Glutamatergic neuron (in vitro differentiated cells): ENCODE measurements around the gene PLA1A. TPM values are rescaled to one million over a fixed set of nuclear protein-coding genes. Genes with fewer than 3 reads are reported as not detected.
"Not testable (repeated sequence)": the region's sequence is repeated elsewhere in the genome, so short reads cannot be mapped to it uniquely, and the experiment has no call there.

Experiments
- DNase-seq: peaks from one replicate; pipeline ENCODE4 v3.0.0; 2022
- H3K27ac Mint-ChIP-seq: one replicate; pipeline ENCODE4 v1.8.0; 2020; ENCODE audit warnings: mild to moderate bottlenecking, mixed read lengths, inconsistent platforms; ENCODE audit not compliant: unreplicated experiment
- H3K27me3 Mint-ChIP-seq: one replicate; pipeline ENCODE4 v1.8.0; 2020; ENCODE audit warnings: mild to moderate bottlenecking, moderate library complexity, mixed read lengths, inconsistent platforms; ENCODE audit not compliant: unreplicated experiment
- H3K36me3 Mint-ChIP-seq: one replicate; pipeline ENCODE4 v1.8.0; 2020; ENCODE audit warnings: mild to moderate bottlenecking, mixed read lengths, inconsistent platforms; ENCODE audit not compliant: unreplicated experiment
- H3K4me1 Mint-ChIP-seq: one replicate; pipeline ENCODE4 v1.8.0; 2020; ENCODE audit warnings: mild to moderate bottlenecking, low read depth, mixed read lengths, inconsistent platforms; ENCODE audit not compliant: unreplicated experiment
- H3K4me3 Mint-ChIP-seq: one replicate; pipeline ENCODE4 v1.8.0; 2020; ENCODE audit warnings: mild to moderate bottlenecking, mixed read lengths, inconsistent platforms; ENCODE audit not compliant: unreplicated experiment
- H3K9me3 Mint-ChIP-seq: one replicate; pipeline ENCODE4 v1.8.0; 2020; ENCODE audit warnings: mild to moderate bottlenecking, moderate library complexity, mixed read lengths, inconsistent platforms; ENCODE audit not compliant: unreplicated experiment
- total RNA-seq: library from RNA; stranded (reverse); fragmentation: NEBNext Ultra II Directional; extraction: Animal tissue kit (Norgen Biotek cat#: 25700); gene quantifications from one replicate; pipeline ENCODE4 v1.2.1, GENCODE V29; 2021; ENCODE audit not compliant: unreplicated experiment
- TF ChIP-seq, protein P1 (sequence below): fragments of 200-600 bp; sonication (generic); IDR thresholded peaks from one replicate; pipeline ENCODE4 v1.5.0; 2021; ENCODE audit not compliant: partially characterized antibody, unreplicated experiment

PLA1A gene
- total RNA-seq, 1 donor from 2014 or later: not detected

DNA sequence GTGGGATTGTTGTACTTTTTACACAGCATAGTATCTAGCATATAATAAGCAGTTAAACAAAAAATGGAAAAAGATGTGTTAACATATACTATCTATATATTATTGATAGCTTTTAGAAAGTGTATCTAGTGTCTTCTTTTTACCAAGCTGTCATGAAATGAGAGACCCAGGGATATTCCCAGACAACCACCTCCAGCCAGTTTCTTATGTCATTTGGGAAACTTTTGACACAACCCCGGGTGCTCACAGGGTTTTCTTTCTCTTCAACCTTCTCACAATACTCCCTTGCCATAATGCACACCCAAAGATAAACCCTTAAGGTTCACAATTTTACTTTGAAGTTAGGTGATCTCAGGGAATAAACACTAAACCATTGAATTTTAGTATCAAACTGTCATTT is 4.8 kb upstream of the PLA1A start:
- peaks cover 2% of the 10 kb centered on the region for H3K9me3 Mint-ChIP-seq
- TF ChIP-seq, protein P1, sequence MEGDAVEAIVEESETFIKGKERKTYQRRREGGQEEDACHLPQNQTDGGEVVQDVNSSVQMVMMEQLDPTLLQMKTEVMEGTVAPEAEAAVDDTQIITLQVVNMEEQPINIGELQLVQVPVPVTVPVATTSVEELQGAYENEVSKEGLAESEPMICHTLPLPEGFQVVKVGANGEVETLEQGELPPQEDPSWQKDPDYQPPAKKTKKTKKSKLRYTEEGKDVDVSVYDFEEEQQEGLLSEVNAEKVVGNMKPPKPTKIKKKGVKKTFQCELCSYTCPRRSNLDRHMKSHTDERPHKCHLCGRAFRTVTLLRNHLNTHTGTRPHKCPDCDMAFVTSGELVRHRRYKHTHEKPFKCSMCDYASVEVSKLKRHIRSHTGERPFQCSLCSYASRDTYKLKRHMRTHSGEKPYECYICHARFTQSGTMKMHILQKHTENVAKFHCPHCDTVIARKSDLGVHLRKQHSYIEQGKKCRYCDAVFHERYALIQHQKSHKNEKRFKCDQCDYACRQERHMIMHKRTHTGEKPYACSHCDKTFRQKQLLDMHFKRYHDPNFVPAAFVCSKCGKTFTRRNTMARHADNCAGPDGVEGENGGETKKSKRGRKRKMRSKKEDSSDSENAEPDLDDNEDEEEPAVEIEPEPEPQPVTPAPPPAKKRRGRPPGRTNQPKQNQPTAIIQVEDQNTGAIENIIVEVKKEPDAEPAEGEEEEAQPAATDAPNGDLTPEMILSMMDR: no peak
- H3K27ac Mint-ChIP-seq: no peak overlapping the region
- no peaks in the 10 kb centered on the region for H3K36me3 Mint-ChIP-seq
- no peak for DNase-seq
- peaks cover 1% of the 10 kb centered on the region for H3K27me3 Mint-ChIP-seq
- no peaks in the 10 kb centered on the region for H3K4me1 Mint-ChIP-seq
- no peak overlapping the region for H3K4me3 Mint-ChIP-seq

DNA sequence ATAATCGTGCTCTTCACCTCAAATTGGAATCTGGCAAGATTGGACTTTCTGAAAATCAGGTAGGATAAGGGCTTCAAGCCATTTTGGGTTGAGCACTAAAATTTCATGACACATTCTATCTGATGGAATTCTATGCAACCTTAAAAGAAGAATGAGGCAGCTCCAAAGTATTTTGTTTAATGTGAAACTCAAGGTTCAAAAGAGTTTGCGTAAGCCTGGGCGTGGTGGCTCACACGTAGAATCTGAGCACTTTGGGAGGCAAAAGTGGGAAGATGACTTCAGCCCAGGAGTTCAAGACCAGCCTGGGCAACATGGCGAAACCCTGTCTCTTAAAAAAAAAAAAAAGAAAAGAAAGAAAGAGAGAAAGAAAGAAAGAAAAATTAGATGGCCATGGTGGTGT is 3.6 kb upstream of the PLA1A start:
- peaks cover 2% of the 10 kb centered on the region for H3K9me3 Mint-ChIP-seq
- H3K27ac Mint-ChIP-seq: no peak overlapping the region
- DNase-seq: no peak
- peaks cover 3% of the 10 kb centered on the region for H3K4me1 Mint-ChIP-seq
- no peaks in the 10 kb centered on the region for H3K36me3 Mint-ChIP-seq
- no peak overlapping the region for H3K4me3 Mint-ChIP-seq
- peaks cover 1% of the 10 kb centered on the region for H3K27me3 Mint-ChIP-seq
- TF ChIP-seq, protein P1: no peak

- H3K4me1 Mint-ChIP-seq, H3K4me3 Mint-ChIP-seq, H3K36me3 Mint-ChIP-seq, H3K27ac Mint-ChIP-seq, DNase-seq, H3K9me3 Mint-ChIP-seq, H3K27me3 Mint-ChIP-seq: not testable (repeated sequence)
Measured at GRCh38 chr3:119594929-119595328, 2.8 kb upstream of the PLA1A start.

DNA sequence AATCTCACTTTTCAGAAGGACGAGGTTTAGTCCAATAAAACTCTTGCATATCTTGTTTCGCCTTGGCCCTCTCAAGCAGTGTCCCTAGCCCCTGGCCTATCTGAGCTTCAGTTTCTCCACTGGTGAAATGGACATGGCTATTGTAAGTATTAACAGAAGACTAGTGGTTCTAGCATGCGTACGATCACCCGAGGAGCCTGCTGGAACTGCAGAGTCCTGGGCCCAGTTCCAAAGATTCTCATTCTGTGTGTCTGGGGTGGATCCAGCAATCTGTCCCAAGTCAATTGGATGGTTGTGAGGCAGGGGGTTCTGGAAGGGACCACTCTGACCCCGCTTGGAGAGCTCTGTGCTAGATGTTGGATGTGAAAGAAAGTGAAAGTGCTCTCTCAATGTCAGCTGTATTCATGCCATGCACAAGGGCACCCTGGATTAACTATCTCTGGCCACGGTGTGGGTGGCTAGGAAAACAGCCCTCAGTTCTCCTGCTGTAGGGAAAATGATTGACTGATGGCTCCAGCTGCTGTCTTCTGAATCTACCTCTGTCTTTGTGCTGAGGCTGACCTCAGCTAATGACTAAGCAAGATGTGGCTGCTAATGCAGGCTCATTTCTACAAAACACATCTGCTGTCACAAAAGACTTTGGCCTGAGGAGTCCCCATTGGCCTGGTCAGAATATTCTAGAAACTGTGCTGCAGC is 1.9 kb upstream of the PLA1A start:
- DNase-seq: no peak
- H3K36me3 Mint-ChIP-seq: no peaks in the 10 kb centered on the region
- H3K4me1 Mint-ChIP-seq: peaks cover 3% of the 10 kb centered on the region

DNA sequence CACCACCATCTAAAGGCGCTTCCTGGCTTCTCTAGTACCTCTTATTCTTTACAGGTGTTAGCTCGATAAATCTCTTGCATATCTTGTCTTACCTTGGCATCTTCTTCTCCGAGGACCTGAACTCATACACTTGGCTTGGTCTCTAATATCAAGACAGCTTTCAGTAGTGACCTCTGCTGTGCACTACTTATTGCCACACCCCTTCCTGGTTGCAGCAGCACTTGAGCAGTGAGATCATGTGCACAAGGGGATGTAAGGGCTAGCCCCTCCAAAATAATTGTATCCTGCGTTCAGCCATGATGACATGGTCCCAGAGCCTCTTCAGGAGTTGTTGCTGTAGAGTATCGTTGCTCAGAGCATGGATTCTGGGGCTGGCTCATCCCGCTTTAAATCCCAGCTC is 1.3 kb upstream of the PLA1A start:
- Mint-ChIP-seq H3K27ac (no peak overlapping the region), H3K27me3 (peaks cover 2% of the 10 kb centered on the region), H3K36me3 (no peaks in the 10 kb centered on the region), H3K4me1 (peaks cover 3% of the 10 kb centered on the region), H3K9me3 (peaks cover 2% of the 10 kb centered on the region), H3K4me3 (no peak overlapping the region)
- DNase-seq: no peak
- TF ChIP-seq, protein P1: no peak

More for the DNA sequence above, 1.9 kb upstream of the PLA1A start:
- H3K4me3 Mint-ChIP-seq: no peak overlapping the region
- H3K27ac Mint-ChIP-seq: no peak overlapping the region
- H3K9me3 Mint-ChIP-seq: peaks cover 2% of the 10 kb centered on the region
- TF ChIP-seq, protein P1: no peak
- H3K27me3 Mint-ChIP-seq: peaks cover 1% of the 10 kb centered on the region
